Suprapubic skin (tissue), 4 donors: ENCODE measurements around the gene CYTH1. TPM values are rescaled to one million over a fixed set of nuclear protein-coding genes. Genes with fewer than 3 reads are reported as not detected.

ENCODE experiments used
- DNase-seq, 2 donors: peaks; one replicate each; pipeline ENCODE4 v3.0.0-alpha.2; 2019; ENCODE audit warnings: low spot score in 2 of 2
- H3K27ac ChIP-seq: fragments of 200-600 bp; sonication (generic); one replicate; pipeline ENCODE4 v1.5.1; 2019
- H3K27me3 ChIP-seq: fragments of 200-600 bp; sonication (generic); one replicate; pipeline ENCODE4 v1.5.1; 2019
- H3K36me3 ChIP-seq: fragments of 200-600 bp; sonication (generic); one replicate; pipeline ENCODE4 v1.5.1; 2019
- H3K4me1 ChIP-seq: fragments of 200-600 bp; sonication (generic); one replicate; pipeline ENCODE4 v1.5.1; 2019
- H3K4me3 ChIP-seq: fragments of 200-600 bp; sonication (generic); one replicate; pipeline ENCODE4 v1.5.1; 2019; ENCODE audit warnings: mild to moderate bottlenecking
- H3K9me3 ChIP-seq: fragments of 200-600 bp; sonication (generic); one replicate; pipeline ENCODE4 v1.5.1; 2019
- EP300 ChIP-seq: sonication (generic); formaldehyde crosslinking; IDR thresholded peaks from one replicate; pipeline ENCODE4 v1.6.1; 2017; ENCODE audit warnings: antibody characterized with exemption
- POLR2A ChIP-seq, 2 donors: fragments of 450-650 bp; IDR thresholded peaks; one replicate each; pipeline ENCODE4 v1.6.1; 2017; ENCODE audit warnings: antibody characterized with exemption in 2 of 2, mild to moderate bottlenecking in 2 of 2, moderate library complexity in 2 of 2
- POLR2AphosphoS5 ChIP-seq, 3 donors: sonication (generic); formaldehyde crosslinking; IDR thresholded peaks; one replicate each; pipeline ENCODE4 v1.6.1; 2017; ENCODE audit warnings: antibody characterized with exemption in 3 of 3
- WGBS: methylation state at CpG from one replicate; pipeline ENCODE4 v1.1.5; 2018; 5-methylcytosine and 5-hydroxymethylcytosine counted together
- total RNA-seq, 4 donors: library from RNA; depleted of rRNA; stranded (reverse); fragments of >200 nt; gene quantifications; one replicate each; pipeline ENCODE4 v1.1.0, GENCODE V29; 2016
- TF ChIP-seq, protein P1 (sequence below), 2 donors: fragments of 200-600 bp in 1 of 2; fragments of 450-650 bp in 1 of 2; sonication (generic) in 1 of 2; IDR thresholded peaks; one replicate each; pipeline ENCODE4 v1.5.1; 2016 to 2019; ENCODE audit warnings: antibody characterized with exemption in 2 of 2, mild to moderate bottlenecking in 1 of 2, moderate library complexity in 1 of 2

Gene CYTH1
- total RNA-seq, 4 donors from 2014 or later = 57.6 to 88.6 (median 74.9) TPM

DNA sequence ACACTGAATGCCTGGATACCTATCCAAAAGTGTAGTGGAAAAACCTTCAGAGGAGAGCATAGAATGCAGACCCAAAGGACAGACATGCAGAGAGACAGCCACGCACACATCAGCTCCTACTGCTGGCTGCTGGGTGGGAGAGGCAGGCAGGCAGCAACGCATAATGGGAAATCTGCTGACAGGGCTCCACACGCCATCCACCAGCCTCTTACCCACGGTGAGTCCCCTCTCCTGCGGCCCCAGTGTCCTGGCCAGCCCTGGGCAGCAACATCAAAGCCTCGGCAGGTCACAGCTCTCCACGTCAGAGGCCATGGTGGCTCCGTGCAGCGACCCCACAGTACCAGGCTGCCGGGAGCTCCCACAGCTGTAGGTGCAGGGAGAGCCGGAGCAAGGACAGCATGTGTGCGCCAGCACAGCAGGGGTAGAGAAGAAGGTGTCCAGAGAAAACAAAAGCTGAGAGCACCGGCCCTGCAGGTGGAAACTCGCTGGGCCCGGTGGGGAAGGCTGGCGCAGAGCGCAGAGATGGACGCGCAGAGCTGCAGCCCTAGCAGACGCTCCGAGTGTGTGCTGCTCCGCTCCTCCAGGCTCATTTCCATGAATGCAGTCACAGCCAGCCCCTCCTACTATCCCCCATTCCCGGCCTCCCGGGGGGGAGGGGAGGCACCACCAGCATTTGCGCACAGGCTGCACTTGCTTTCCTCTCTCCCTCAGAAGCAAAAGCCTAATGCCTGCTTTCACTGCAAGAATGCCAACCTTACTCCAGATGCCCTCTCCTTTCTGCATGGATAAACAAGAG, 58.9 kb downstream of the CYTH1 start:
- peak overlapping the region; percentile 32 for H3K4me3 ChIP-seq
- DNase-seq = no peak
- H3K27me3 ChIP-seq = no peaks in the 10 kb centered on the region
- TF ChIP-seq POLR2A (IDR thresholded peaks at IDR 0.05) (no peak), EP300 (no peak), POLR2AphosphoS5 (IDR thresholded peaks at IDR 0.05) (no peak)
- TF ChIP-seq, protein P1, sequence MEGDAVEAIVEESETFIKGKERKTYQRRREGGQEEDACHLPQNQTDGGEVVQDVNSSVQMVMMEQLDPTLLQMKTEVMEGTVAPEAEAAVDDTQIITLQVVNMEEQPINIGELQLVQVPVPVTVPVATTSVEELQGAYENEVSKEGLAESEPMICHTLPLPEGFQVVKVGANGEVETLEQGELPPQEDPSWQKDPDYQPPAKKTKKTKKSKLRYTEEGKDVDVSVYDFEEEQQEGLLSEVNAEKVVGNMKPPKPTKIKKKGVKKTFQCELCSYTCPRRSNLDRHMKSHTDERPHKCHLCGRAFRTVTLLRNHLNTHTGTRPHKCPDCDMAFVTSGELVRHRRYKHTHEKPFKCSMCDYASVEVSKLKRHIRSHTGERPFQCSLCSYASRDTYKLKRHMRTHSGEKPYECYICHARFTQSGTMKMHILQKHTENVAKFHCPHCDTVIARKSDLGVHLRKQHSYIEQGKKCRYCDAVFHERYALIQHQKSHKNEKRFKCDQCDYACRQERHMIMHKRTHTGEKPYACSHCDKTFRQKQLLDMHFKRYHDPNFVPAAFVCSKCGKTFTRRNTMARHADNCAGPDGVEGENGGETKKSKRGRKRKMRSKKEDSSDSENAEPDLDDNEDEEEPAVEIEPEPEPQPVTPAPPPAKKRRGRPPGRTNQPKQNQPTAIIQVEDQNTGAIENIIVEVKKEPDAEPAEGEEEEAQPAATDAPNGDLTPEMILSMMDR (IDR thresholded peaks at IDR 0.05) = no peak
- WGBS = 22% methylated on average over 21 of the region's 25 CpGs
- H3K36me3 ChIP-seq = no peaks in the 10 kb centered on the region
- no peaks in the 10 kb centered on the region for H3K9me3 ChIP-seq
- H3K27ac ChIP-seq = peak overlapping the region; percentile 28
- H3K4me1 ChIP-seq = peaks cover 52% of the 10 kb centered on the region

DNA sequence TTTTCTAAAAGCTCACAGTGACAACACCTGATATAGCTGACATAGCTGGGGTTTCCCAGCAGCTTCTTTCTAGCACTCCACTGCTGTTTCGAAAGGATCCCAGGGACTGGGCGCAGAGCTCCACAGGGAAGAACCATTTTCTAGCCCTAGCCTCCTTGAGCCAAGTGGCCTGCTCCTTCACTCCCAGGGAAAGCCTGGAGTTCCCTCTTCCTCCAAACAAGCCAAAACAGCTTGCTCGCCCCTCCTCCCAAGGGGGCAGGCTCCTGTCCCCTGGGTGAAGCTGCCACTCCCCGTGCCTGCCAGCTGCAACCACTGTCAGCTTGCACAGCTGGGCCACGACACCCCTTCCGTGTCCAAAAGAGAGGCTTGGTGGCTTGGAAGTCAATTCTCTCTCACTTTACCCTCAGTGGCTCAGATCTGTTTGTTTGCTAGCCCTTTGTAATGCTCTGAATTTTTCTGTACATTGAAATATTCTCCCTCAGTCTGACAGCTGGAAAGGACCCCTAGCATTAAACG, 59.8 kb downstream of the CYTH1 start:
- Histone ChIP-seq H3K4me3 (peak overlapping the region; percentile 32), H3K9me3 (no peaks in the 10 kb centered on the region), H3K27ac (peak overlapping the region; percentile 28), H3K4me1 (peaks cover 61% of the 10 kb centered on the region), H3K36me3 (no peaks in the 10 kb centered on the region), H3K27me3 (no peaks in the 10 kb centered on the region)
- WGBS = 27% methylated on average over 7 of the region's 7 CpGs
- DNase-seq = no peak
- no peak for TF ChIP-seq POLR2AphosphoS5 (IDR thresholded peaks at IDR 0.05)
- TF ChIP-seq POLR2A (IDR thresholded peaks at IDR 0.05) = no peak
- no peak for TF ChIP-seq EP300
- TF ChIP-seq, protein P1 (IDR thresholded peaks at IDR 0.05) = no peak

DNA sequence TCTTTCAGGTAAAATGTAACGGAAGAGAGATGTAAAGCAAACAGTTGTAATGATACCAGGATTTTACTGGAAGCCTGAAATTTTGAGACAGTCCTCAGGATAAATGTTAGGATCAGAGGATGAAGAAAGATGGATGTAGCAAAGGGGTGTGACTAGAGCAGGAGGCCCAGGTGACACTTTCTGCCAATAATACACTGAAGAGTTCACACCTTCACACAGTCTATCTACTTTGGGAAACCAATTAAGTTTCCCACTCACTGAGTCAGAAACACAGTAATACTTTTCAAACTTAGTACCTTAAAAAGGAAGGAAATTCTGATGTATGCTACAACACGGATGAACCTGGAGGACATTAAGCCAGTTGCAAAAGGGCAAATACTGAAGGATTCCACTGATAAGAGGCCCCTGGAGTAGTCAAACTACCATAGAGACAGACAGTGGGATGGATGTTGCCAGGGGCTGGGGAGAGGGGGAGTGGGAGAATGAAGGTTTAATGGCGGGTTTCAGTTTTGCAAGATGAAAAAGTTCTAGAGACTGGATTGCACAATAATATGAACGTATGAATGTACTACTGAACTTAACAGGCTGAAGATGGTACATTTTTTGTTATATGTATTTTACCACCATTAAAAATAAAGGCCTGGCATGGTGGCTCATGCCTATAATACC, 62.3 kb downstream of the CYTH1 start:
- Histone ChIP-seq H3K27me3 (no peaks in the 10 kb centered on the region), H3K27ac (no peak overlapping the region), H3K4me3 (no peak overlapping the region), H3K36me3 (no peaks in the 10 kb centered on the region), H3K4me1 (peaks cover 80% of the 10 kb centered on the region), H3K9me3 (no peaks in the 10 kb centered on the region)
- TF ChIP-seq POLR2A (IDR thresholded peaks at IDR 0.05) = no peak
- WGBS = 76% methylated on average over 4 of the region's 4 CpGs
- no peak for DNase-seq

DNA sequence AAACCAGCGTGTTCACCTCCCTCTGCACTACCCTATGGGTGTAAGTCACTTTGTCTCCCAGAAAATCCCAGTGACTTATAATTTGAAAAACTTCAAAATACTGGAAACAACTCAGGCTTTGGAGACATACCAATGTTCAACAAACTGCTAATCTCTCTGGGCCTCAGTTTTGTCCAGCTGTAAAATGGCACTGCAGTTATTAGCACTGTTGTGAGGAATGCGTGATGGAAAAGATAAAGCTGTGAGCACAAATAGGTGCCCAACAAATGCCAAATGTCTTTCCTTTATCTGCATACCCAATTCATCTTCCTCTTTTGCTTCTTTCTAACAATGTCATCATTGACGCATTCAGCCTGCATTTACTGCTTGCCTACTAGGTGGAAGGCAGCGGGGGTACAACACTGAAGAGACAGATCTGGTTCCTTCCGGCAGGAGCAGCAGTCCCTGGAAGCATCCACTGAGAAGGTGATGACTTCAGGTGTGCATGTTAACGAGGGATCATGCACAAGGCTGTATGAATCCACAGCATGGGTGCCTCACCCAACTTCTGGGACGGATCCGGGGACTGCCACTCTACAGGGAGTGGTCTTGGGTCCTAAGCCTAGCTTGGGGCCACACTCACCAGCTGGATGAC, 63.4 kb downstream of the CYTH1 start:
- no peak for DNase-seq
- H3K4me1 ChIP-seq = peaks cover 73% of the 10 kb centered on the region
- WGBS = 61% methylated on average over 8 of the region's 8 CpGs
- no peak overlapping the region for H3K27ac ChIP-seq
- no peaks in the 10 kb centered on the region for H3K36me3 ChIP-seq
- no peaks in the 10 kb centered on the region for H3K9me3 ChIP-seq
- no peak for TF ChIP-seq POLR2AphosphoS5 (IDR thresholded peaks at IDR 0.05)
- no peak for TF ChIP-seq EP300
- H3K27me3 ChIP-seq = no peaks in the 10 kb centered on the region
- H3K4me3 ChIP-seq = no peak overlapping the region

DNA sequence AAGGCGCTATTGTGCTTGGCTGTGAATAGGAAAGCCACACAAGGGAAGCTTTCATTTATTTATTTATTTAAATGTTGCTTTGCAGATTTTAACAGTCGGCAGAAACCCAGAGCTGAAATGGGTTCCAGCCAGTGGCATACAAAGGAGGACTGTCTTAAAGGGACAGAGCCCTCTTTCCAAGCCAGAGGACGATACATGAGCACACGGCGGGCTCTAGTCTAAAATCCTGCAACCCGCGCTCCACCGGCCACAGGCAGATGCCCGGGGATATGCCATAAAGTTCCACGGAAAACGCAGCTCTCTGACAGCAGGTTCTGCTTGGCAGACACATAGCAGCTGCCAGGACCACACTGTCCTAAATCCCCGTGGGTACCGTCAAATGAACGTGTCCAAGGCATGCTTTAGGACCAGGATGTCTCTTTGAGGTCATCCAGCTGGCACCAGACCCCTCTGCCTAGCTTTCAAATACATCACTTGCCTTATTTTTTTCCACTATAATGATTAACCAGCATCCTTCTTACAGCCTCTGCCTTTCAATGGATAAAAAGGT, 64.6 kb downstream of the CYTH1 start:
- WGBS = 9% methylated on average over 8 of the region's 14 CpGs
- Histone ChIP-seq H3K4me1 (peaks cover 61% of the 10 kb centered on the region), H3K9me3 (no peaks in the 10 kb centered on the region)

More for the DNA sequence above, 64.6 kb downstream of the CYTH1 start:
- H3K4me3 ChIP-seq = peak overlapping the region; percentile 48
- TF ChIP-seq, protein P1 (IDR thresholded peaks at IDR 0.05) = no peak
- TF ChIP-seq EP300 (no peak), POLR2AphosphoS5 (IDR thresholded peaks at IDR 0.05) (no peak), POLR2A (IDR thresholded peaks at IDR 0.05) (no peak)
- no peak for DNase-seq
- H3K36me3 ChIP-seq = no peaks in the 10 kb centered on the region
- peak overlapping the region; percentile 63 for H3K27ac ChIP-seq
- no peaks in the 10 kb centered on the region for H3K27me3 ChIP-seq
